ENCODE results near the gene TAMALIN. TPM values are rescaled to one million over a fixed set of nuclear protein-coding genes. Genes with fewer than 3 reads are reported as not detected.
A peak's percentile ranks its signal among the peaks of the same experiment; 100 is the strongest.

TAMALIN gene
- polyA plus RNA-seq, 2 of the 4 experiments (the other 2 are of a cell fraction): 0.30 to 0.35 TPM

- H3K4me2 ChIP-seq: no peak overlapping the region
- CTCF ChIA-PET: interaction anchor here (0.9 to 12.5 kb wide), 3 partner anchors 15 to 50 kb away, joined by 3 to 111 read pairs (median 4); no protein-coding TSS in a partner anchor
These were observed 33.2 kb upstream of the TAMALIN start for GRCh38 chr12:51973560-51973959.

GRCh38 chr12:51974646-51975045, 32.1 kb upstream of the TAMALIN start:
- no peak for DNase-seq (ENCODE audit: low read depth in 1 of 2, low spot score in 1 of 2)
- H3K4me2 ChIP-seq: no peak overlapping the region
- 88% methylated on average over 2 of the region's 2 CpGs for WGBS (ENCODE audit: missing lambda C conversion rate)
- ChIA-PET CTCF (interaction anchor here (0.9 to 12.5 kb wide), 7 partner anchors 16 to 151 kb away, joined by 3 to 111 read pairs (median 4); no protein-coding TSS in a partner anchor), POLR2A (no interaction called here)
- FAIRE-seq: no peak
- no peak for ATAC-seq
- no peak overlapping the region for H3K4me3 ChIP-seq
- peaks cover 69% of the 10 kb centered on the region for H3K4me1 ChIP-seq
- no peaks in the 10 kb centered on the region for H3K9me3 ChIP-seq
- no peak overlapping the region for H3K27ac ChIP-seq
- TF ChIP-seq ZFP36 (IDR thresholded peaks at IDR 0.05; ENCODE audit: borderline replicate concordance, partially characterized antibody) (no peak), KDM5A (IDR thresholded peaks at IDR 0.05) (no peak), CBX8 (IDR thresholded peaks at IDR 0.05) (no peak), EHMT2 (IDR thresholded peaks at IDR 0.05; ENCODE audit: low read depth) (no peak), GATA3 (IDR thresholded peaks at IDR 0.05; ENCODE audit: borderline replicate concordance) (no peak), TP53 (CRISPR knock-in tag; IDR thresholded peaks at IDR 0.05) (no peak), HOXB5 (CRISPR knock-in tag; IDR thresholded peaks at IDR 0.05) (no peak), EHF (CRISPR knock-in tag; IDR thresholded peaks at IDR 0.05) (no peak), HES2 (IDR thresholded peaks at IDR 0.05) (no peak), REST (IDR thresholded peaks at IDR 0.05) (no peak), ZNF302 (CRISPR knock-in tag; IDR thresholded peaks at IDR 0.05) (no peak), BCL3 (IDR thresholded peaks at IDR 0.05) (no peak), HEYL (CRISPR knock-in tag; IDR thresholded peaks at IDR 0.05) (no peak), HMGXB4 (CRISPR knock-in tag; IDR thresholded peaks at IDR 0.05; ENCODE audit: borderline replicate concordance) (no peak), TFCP2L1 (CRISPR knock-in tag; IDR thresholded peaks at IDR 0.05) (no peak), HOXA7 (CRISPR knock-in tag; IDR thresholded peaks at IDR 0.05) (no peak), RAD21 (conservative IDR thresholded peaks at IDR 0.05 in 1 of 2, IDR thresholded peaks at IDR 0.05 in 1 of 2) (no peak), MYC (IDR thresholded peaks at IDR 0.05; ENCODE audit: borderline replicate concordance, low read length) (no peak), SMC3 (IDR thresholded peaks at IDR 0.05) (no peak)

More at GRCh38 chr12:51973560-51973959, 33.2 kb upstream of the TAMALIN start:
- no peak overlapping the region for H3K4me3 ChIP-seq
- ATAC-seq: no peak
- no peak for FAIRE-seq
- no peaks in the 10 kb centered on the region for H3K9me3 ChIP-seq
- no peak for DNase-seq (ENCODE audit: low read depth in 1 of 2, low spot score in 1 of 2)
- TF ChIP-seq NR3C1 (IDR thresholded peaks at IDR 0.05): no peak
- TF ChIP-seq EHF (CRISPR knock-in tag; IDR thresholded peaks at IDR 0.05): no peak
- TF ChIP-seq E2F6 (IDR thresholded peaks at IDR 0.05; ENCODE audit: borderline replicate concordance, low read depth): no peak
- TF ChIP-seq CBX8 (IDR thresholded peaks at IDR 0.05): no peak
- no peak for TF ChIP-seq RCOR1 (IDR thresholded peaks at IDR 0.05; ENCODE audit: low read depth, low read length)
- no peak for TF ChIP-seq USF2 (IDR thresholded peaks at IDR 0.05)
- no peak for TF ChIP-seq HOXB13 (CRISPR knock-in tag; IDR thresholded peaks at IDR 0.05; ENCODE audit: low read depth)
- no peak for TF ChIP-seq POLR2A (IDR thresholded peaks at IDR 0.05; ENCODE audit: low read length)
- TF ChIP-seq JUNB (IDR thresholded peaks at IDR 0.05): no peak
- no peak for TF ChIP-seq ZFP36 (IDR thresholded peaks at IDR 0.05; ENCODE audit: borderline replicate concordance, partially characterized antibody)
- no peak for TF ChIP-seq NFE2L2 (conservative IDR thresholded peaks at IDR 0.05; ENCODE audit: low read length)
- no peak for TF ChIP-seq MAZ (IDR thresholded peaks at IDR 0.05; ENCODE audit: borderline replicate concordance, low read depth, low read length)
- TF ChIP-seq MAX (IDR thresholded peaks at IDR 0.05): no peak
- TF ChIP-seq TFCP2L1 (CRISPR knock-in tag; IDR thresholded peaks at IDR 0.05): no peak
- WGBS (ENCODE audit: missing lambda C conversion rate): 80% methylated on average over 4 of the region's 4 CpGs
- POLR2A ChIA-PET: no interaction called here
- H3K27ac ChIP-seq: peak overlapping the region; percentile 5 to 31; a peak in 2 of 6 replicates
- H3K4me1 ChIP-seq: peaks cover 69% of the 10 kb centered on the region
